WERI-Rb-1 (cell line): ENCODE data around the gene CGREF1.

ENCODE experiments used
- DNase-seq: peaks from one replicate; pipeline ENCODE4 v3.0.0-alpha.2; 2020
- H3K27ac ChIP-seq: fragments of 250-450 bp; sonication (Bioruptor Pico); 2 replicates; pipeline ENCODE4 v1.5.1; 2020; ENCODE audit warnings: mild to moderate bottlenecking, moderate library complexity
- H3K27me3 ChIP-seq: fragments of 250-450 bp; sonication (Bioruptor Pico); 2 replicates; pipeline ENCODE4 v1.5.1; 2021; ENCODE audit warnings: mild to moderate bottlenecking, low read depth, moderate library complexity; ENCODE audit not compliant: insufficient read depth, severe bottlenecking
- H3K36me3 ChIP-seq: fragments of 250-450 bp; sonication (Bioruptor Pico); 2 replicates; pipeline ENCODE4 v1.5.1; 2020; ENCODE audit warnings: mild to moderate bottlenecking, moderate library complexity
- H3K4me3 ChIP-seq: 2 replicates; pipeline ENCODE4 v1.5.1; 2011; ENCODE audit warnings: low read depth, mild to moderate bottlenecking, control low read depth, low read length
- H3K9me3 ChIP-seq: fragments of 250-450 bp; sonication (Bioruptor Pico); 2 replicates; pipeline ENCODE4 v1.5.1; 2021; ENCODE audit warnings: mild to moderate bottlenecking, moderate library complexity; ENCODE audit not compliant: severe bottlenecking
- CTCF ChIP-seq: IDR thresholded peaks from 2 replicates; pipeline ENCODE4 v1.5.1; 2011; ENCODE audit warnings: low read depth, mild to moderate bottlenecking, control low read depth, inconsistent platforms, low read length

CGREF1 gene

GRCh38 chr2:27053321-27053720, 65.6 kb downstream of the CGREF1 start:
- Histone ChIP-seq H3K4me3 (no peak overlapping the region), H3K36me3 (peaks cover 56% of the 10 kb centered on the region), H3K27ac (no peak overlapping the region), H3K27me3 (no peaks in the 10 kb centered on the region), H3K9me3 (no peaks in the 10 kb centered on the region)
- DNase-seq: no peak
- TF ChIP-seq CTCF: no peak

- peak overlapping the region; percentile 81 for H3K27ac ChIP-seq
- H3K4me3 ChIP-seq: peak overlapping the region; percentile 85
- H3K36me3 ChIP-seq: peaks cover 43% of the 10 kb centered on the region
- no peak for TF ChIP-seq CTCF
- peak; percentile 58 for DNase-seq
- H3K9me3 ChIP-seq: no peaks in the 10 kb centered on the region
- no peaks in the 10 kb centered on the region for H3K27me3 ChIP-seq
Observed at GRCh38 chr2:27051902-27052645, 66.9 kb downstream of the CGREF1 start.

GRCh38 chr2:27050996-27051901, 67.7 kb downstream of the CGREF1 start, which contains the start of gene AGBL5:
Gene AGBL5 (plus strand): TSS chr2:27051668. CDS start chr2:27052959, 1,291 bp downstream.
- H3K27ac ChIP-seq: peak within 1 kb of the TSS; percentile 81
- TF ChIP-seq CTCF: no peak
- no peaks in the 10 kb centered on the region for H3K9me3 ChIP-seq
- no peaks in the 10 kb centered on the region for H3K27me3 ChIP-seq
- peaks cover 35% of the 10 kb centered on the region for H3K36me3 ChIP-seq
- DNase-seq: peak; percentile 97
- H3K4me3 ChIP-seq: peak within 1 kb of the TSS; percentile 85
